Caco-2 (cell line): Measurements from ENCODE around the gene HS3ST1. TPM values are rescaled to one million over a fixed set of nuclear protein-coding genes. Genes with fewer than 3 reads are reported as not detected.

ENCODE experiments used
- BruUV-seq: library from RNA; stranded (reverse); fragments of 400-500 nt; replicated peaks from 2 replicates; lab custom pipeline; 2021; lab: Mats Ljungman, UMichigan
- CTCF ChIA-PET: fragments of 300-600 bp; sonication (Branson Sonifier 250); formaldehyde crosslinking; loops from one replicate; lab custom pipeline; 2022; ENCODE audit warnings: antibody characterized with exemption; lab: Charles Lee
- POLR2A ChIA-PET: fragments of 300-600 bp; sonication (Branson Sonifier 250); formaldehyde crosslinking; loops from one replicate; lab custom pipeline; 2022; ENCODE audit warnings: antibody characterized with exemption; lab: Charles Lee
- DNase-seq, 2 experiments: peaks; one replicate each; pipeline versions ENCODE4 v3.0.0 to v3.0.0-alpha.2; 2020 to 2022
- H3K27me3 ChIP-seq: replicated peaks from 2 replicates; pipeline ENCODE4 v1.6.0; 2011; ENCODE audit warnings: low read length; ENCODE audit not compliant: control insufficient read depth, insufficient read depth
- H3K36me3 ChIP-seq: 2 replicates; pipeline ENCODE4 v1.5.1; 2011; ENCODE audit warnings: low read length; ENCODE audit not compliant: control insufficient read depth, insufficient read depth
- H3K4me1 ChIP-seq: fragments of 250-450 bp; sonication (Bioruptor Pico); 2 replicates; pipeline ENCODE4 v1.5.1; 2020; ENCODE audit warnings: mild to moderate bottlenecking
- H3K4me3 ChIP-seq: 2 replicates; pipeline ENCODE4 v1.5.1; 2011; ENCODE audit warnings: low read depth, mild to moderate bottlenecking, control low read depth, low read length
- H3K9me3 ChIP-seq: fragments of 250-450 bp; sonication (Bioruptor Pico); 2 replicates; pipeline ENCODE4 v1.5.1; 2020; ENCODE audit warnings: mild to moderate bottlenecking, moderate library complexity
- H3K27ac Mint-ChIP-seq: one replicate; pipeline ENCODE4 v1.8.0; 2022; ENCODE audit warnings: mixed read lengths; ENCODE audit not compliant: unreplicated experiment
- H3K27me3 Mint-ChIP-seq: one replicate; pipeline ENCODE4 v1.8.0; 2022; ENCODE audit warnings: mixed read lengths; ENCODE audit not compliant: insufficient read depth, unreplicated experiment
- H3K36me3 Mint-ChIP-seq: one replicate; pipeline ENCODE4 v1.8.0; 2022; ENCODE audit warnings: mild to moderate bottlenecking, mixed read lengths; ENCODE audit not compliant: insufficient read depth, unreplicated experiment
- H3K4me1 Mint-ChIP-seq: one replicate; pipeline ENCODE4 v1.8.0; 2022; ENCODE audit warnings: low read depth, mixed read lengths; ENCODE audit not compliant: unreplicated experiment
- H3K4me3 Mint-ChIP-seq: one replicate; pipeline ENCODE4 v1.8.0; 2022; ENCODE audit warnings: mild to moderate bottlenecking, moderate library complexity, mixed read lengths; ENCODE audit not compliant: unreplicated experiment
- H3K9me3 Mint-ChIP-seq: one replicate; pipeline ENCODE4 v1.8.0; 2022; ENCODE audit warnings: mixed read lengths; ENCODE audit not compliant: unreplicated experiment
- CTCF ChIP-seq, 2 experiments: fragments of 200-600 bp in 1 of 2; IDR thresholded peaks; 1 replicate in 1 of 2; 2 replicates in 1 of 2; pipeline versions ENCODE4 v1.5.1 to v1.8.0; 2011 to 2022; ENCODE audit warnings: antibody characterized with exemption in 1 of 2, control low read depth in 1 of 2, inconsistent platforms in 1 of 2, low read depth in 1 of 2, low read length in 1 of 2, mild to moderate bottlenecking in 1 of 2, moderate library complexity in 1 of 2; ENCODE audit not compliant: insufficient read depth in 1 of 2, severe bottlenecking in 1 of 2, unreplicated experiment in 1 of 2
- intact Hi-C: fragments of 100-400 bp; cut with micrococcal nuclease; formaldehyde crosslinking; loops from one replicate; pipeline ENCODE4 v1.10.0; 2022; ENCODE audit not compliant: unreplicated experiment
- total RNA-seq: library from RNA; stranded (reverse); gene quantifications from 2 replicates; pipeline ENCODE4 v1.2.3, GENCODE V29; 2022

Gene HS3ST1
- total RNA-seq, 1 experiment from 2014 or later: 4.2 TPM

- Mint-ChIP-seq H3K4me3 (no peak overlapping the region), H3K27me3 (peaks cover 6% of the 10 kb centered on the region), H3K27ac (no peak overlapping the region), H3K9me3 (no peaks in the 10 kb centered on the region), H3K4me1 (no peaks in the 10 kb centered on the region), H3K36me3 (no peaks in the 10 kb centered on the region)
- ChIA-PET POLR2A (no interaction called here), CTCF (no interaction called here)
- intact Hi-C loops: no loop called here
- Histone ChIP-seq H3K4me3 (no peak overlapping the region), H3K4me1 (no peaks in the 10 kb centered on the region), H3K27me3 (no peaks in the 10 kb centered on the region), H3K9me3 (no peaks in the 10 kb centered on the region), H3K36me3 (no peaks in the 10 kb centered on the region)
- BruUV-seq: no TSS peak
- no peak for DNase-seq
- TF ChIP-seq CTCF (IDR thresholded peaks at IDR 0.05; ENCODE audit: insufficient read depth in 1 of 2, low read depth in 1 of 2, low read length in 1 of 2, severe bottlenecking in 1 of 2, unreplicated experiment in 1 of 2): no peak
Observed at GRCh38 chr4:11446155-11446811, 17.6 kb upstream of the HS3ST1 start.

GRCh38 chr4:11441194-11441556, 12.5 kb upstream of the HS3ST1 start:
- H3K9me3 Mint-ChIP-seq: no peaks in the 10 kb centered on the region

GRCh38 chr4:11440481-11441193, 11.9 kb upstream of the HS3ST1 start:
- BruUV-seq: no TSS peak
- Histone ChIP-seq H3K9me3 (no peaks in the 10 kb centered on the region), H3K4me3 (no peak overlapping the region), H3K4me1 (no peaks in the 10 kb centered on the region), H3K27me3 (no peaks in the 10 kb centered on the region), H3K36me3 (no peaks in the 10 kb centered on the region)
- no peaks in the 10 kb centered on the region for H3K27me3 Mint-ChIP-seq
- intact Hi-C loops: no loop called here
- no peak overlapping the region for H3K4me3 Mint-ChIP-seq
- CTCF ChIA-PET: no interaction called here
- no peak for TF ChIP-seq CTCF (IDR thresholded peaks at IDR 0.05; ENCODE audit: insufficient read depth in 1 of 2, low read depth in 1 of 2, low read length in 1 of 2, severe bottlenecking in 1 of 2, unreplicated experiment in 1 of 2)
- POLR2A ChIA-PET: no interaction called here
- DNase-seq: no peak
- H3K9me3 Mint-ChIP-seq: no peaks in the 10 kb centered on the region
- H3K4me1 Mint-ChIP-seq: no peaks in the 10 kb centered on the region
- no peaks in the 10 kb centered on the region for H3K36me3 Mint-ChIP-seq
- H3K27ac Mint-ChIP-seq: no peak overlapping the region

More at GRCh38 chr4:11441194-11441556, 12.5 kb upstream of the HS3ST1 start:
- H3K27me3 Mint-ChIP-seq: no peaks in the 10 kb centered on the region
- H3K9me3 ChIP-seq: no peaks in the 10 kb centered on the region
- ChIA-PET POLR2A (no interaction called here), CTCF (no interaction called here)
- TF ChIP-seq CTCF (IDR thresholded peaks at IDR 0.05; ENCODE audit: insufficient read depth in 1 of 2, low read depth in 1 of 2, low read length in 1 of 2, severe bottlenecking in 1 of 2, unreplicated experiment in 1 of 2): no peak
- H3K4me3 ChIP-seq: no peak overlapping the region
- no peaks in the 10 kb centered on the region for H3K36me3 Mint-ChIP-seq
- no peak overlapping the region for H3K27ac Mint-ChIP-seq
- no peak for DNase-seq
- intact Hi-C loops: no loop called here
- no peak overlapping the region for H3K4me3 Mint-ChIP-seq
- no peaks in the 10 kb centered on the region for H3K4me1 Mint-ChIP-seq
- no peaks in the 10 kb centered on the region for H3K36me3 ChIP-seq
- H3K27me3 ChIP-seq: no peaks in the 10 kb centered on the region
- H3K4me1 ChIP-seq: no peaks in the 10 kb centered on the region
- no TSS peak for BruUV-seq
